NCI-H2029 treated with DMSO at 0.1 percent for 48 hours (cell line): ENCODE measurements around the gene ZNF772.
"Not testable (repeated sequence)": the region's sequence is repeated elsewhere in the genome, so short reads cannot be mapped to it uniquely, and the experiment has no call there.

ENCODE experiments used
- DNase-seq: peaks from one replicate; lab custom pipeline; 2025; lab: John Stamatoyannopoulos, UW

ZNF772 gene

DNA sequence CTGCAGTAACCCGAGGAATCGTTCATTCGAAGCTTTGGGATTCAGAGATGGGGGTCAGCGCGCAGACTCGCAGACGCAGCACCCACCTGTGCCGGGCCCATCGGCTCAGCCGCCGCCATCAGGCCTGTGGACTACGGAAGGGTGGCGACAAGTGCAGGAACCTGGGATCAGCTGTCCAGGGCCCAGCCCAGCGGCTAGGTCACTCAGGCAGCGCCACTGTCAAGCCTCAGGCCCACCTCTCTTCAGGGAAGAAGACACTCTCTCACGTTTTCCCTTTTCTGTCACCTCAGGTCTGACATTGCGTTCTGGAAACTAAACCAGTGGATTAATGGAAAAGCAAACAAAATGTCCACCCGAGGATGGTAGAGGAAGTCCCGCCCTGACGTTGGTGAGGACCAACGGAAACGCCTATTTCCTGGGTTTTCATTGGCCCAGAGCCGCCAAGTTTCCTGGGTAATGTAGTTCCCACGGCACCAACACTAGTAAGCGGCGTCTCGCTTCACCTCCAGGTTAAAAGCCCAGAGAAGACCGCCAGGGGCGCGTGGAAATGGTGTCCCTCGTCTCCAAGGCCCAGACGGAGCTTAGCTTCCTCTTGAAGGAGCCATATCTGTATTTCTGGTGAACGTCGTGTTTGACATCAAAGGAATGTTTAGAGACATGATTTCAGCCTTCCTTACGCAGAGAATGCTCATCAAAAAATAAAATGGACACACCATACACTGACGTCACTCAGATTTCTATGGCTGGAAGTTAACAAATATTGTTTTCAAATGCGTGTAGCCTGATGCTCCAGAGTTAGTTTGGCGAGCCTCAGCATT, at the start of gene ZNF772:
ZNF772 (minus strand) TSS at position 376 of the 818 bp plus-strand sequence; CDS start at position 119, 257 bp downstream.
- peak; percentile 77 for DNase-seq

DNA sequence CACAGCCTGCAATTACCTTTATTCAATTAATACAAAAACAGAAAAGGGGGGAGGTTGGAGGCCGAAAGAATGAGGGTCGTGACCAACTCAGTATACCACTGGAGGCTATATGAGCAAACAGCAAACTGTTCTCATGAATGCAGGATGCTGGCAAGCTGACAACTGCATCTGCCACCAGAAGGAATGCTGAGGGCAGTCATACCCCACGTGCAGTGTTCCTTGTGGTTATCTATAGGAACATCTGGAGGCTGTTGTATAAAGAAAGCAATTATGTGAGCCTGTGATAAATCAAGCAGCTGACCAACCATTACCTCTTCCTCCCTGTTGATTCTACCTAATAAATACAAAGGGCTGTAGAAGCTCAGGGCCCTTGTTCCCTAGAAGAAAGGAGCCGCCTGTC, 40.7 kb upstream of the ZNF772 start:
- DNase-seq: not testable (repeated sequence)

DNA sequence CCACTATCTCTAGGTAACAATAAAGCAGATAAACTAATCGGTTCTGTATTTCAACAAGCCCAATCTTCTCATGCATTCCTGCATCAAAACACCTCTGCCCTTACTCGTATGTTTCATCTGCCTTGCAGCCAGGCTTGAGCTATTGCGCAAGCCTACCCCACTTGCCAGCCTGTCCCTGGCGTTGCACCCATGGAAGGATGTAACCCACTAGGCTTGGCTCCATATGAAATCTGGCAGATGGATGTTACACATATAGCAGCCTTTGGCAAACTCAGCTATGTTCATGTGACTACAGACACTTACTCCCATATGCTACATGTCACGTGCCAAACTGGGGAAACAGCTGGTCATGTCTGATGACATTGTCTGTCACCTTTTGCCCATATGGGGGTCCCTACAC, 37.9 kb upstream of the ZNF772 start:
- DNase-seq: no peak

DNA sequence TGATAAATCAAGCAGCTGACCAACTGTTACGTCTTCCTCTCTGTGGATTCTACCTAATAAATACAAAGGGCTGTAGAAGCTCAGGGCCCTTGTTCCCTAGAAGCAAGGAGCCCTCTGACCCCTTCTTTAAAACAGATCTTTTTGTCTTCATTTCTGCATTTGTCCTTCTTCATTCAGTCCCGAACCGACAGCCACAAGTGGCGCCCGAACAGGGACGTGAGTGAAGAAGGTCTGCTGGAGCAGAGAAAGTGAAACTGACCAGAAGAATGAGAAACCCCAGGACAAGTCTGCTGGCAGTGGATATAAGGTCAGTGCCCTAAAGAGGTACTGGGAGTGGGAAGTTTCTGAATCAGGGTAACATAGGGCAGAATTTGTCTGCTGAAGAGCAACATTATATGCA, 35.5 kb upstream of the ZNF772 start:
- no peak for DNase-seq

DNA sequence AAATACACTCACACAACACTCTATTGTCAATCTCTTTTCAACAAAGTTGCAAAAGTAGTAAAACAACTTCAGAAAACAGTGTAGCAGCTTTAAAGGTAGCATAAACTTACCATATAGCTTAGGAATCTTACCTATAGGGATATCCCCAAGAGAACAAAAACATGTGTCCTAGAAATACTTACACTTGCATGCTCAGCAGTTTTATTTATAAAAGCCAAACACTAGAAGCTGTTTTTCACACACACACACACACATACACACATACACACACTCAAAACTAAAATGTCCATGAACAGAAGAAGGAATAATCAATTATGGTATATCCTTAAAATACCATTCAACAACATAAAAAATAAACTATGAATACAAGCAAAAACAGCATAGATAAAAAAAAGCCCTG, 34.1 kb upstream of the ZNF772 start:
- DNase-seq: no peak

DNA sequence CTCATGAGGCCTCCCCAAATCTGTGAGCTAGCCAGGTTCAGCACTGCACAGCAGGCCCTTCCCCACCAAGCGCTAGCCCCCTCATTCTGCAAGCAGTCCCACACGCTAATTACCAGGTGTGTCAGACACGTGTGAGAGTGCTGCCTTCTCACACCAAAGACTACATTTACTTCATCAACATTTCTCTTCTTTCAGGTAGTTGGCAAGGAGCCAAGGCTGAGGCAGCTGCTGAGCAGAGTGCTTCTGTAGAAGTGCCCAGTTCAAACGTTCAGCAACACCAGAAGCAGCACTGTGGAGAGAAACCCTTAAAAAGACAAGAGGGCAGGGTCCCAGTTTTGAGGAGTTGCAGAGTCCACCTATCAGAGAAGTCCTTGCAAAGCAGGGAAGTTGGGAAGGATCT, 28.8 kb upstream of the ZNF772 start:
- DNase-seq: no peak

DNA sequence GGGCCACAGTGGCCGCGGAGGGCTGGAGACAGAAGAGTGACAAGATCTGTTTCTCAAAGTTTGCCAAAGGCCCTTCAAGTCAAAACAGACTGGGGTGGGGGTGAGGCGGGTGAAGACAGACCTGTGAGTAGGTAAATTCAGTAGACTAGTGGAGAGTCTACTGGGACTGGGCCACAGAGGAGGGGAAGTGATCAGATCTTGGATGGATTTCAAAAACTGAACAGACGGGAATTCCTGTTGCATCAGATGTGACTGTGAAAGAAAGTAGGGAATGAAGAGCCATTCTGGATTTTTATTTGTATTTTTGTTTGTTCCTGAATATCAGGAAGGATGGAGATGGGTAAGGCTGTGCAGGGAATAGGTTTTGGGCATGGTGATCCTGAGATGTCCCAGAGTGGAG, 23.0 kb upstream of the ZNF772 start:
- DNase-seq: not testable (repeated sequence)

DNA sequence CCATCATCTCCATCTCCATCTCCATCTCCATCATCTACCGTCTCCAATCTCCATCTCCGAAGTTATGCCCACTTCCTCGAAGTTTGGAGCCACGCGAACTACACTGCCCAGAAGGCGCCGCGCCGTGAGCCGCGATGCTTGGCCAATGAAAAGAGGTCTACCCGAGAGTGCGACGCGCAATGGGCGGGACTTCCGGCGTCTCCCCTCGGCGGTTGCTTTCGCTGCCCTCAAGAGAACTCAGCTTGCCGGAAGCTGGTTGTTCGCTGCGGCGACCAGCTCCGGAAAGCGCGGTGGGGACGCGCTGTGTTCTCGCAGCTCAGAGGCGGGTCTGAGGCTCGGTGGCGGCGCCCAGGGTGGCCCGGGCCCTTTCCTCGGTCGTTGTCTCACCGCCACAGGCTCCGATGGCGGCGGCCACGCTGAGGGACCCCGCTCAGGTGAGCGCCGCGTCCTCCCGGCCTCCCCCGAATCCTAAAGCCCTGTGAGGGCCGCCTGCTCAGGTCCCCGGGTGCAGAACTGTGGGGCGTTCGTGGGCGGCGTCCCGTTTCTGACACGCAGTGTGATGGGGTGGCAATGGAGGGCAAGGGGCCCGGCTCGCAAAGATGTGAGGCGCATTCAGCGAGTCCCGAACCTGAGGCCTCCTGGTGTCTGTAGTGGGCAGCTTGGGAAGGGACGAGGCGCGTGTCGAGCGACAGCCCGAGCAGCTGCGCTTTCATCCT, 22.5 kb upstream of the ZNF772 start, which contains the start of gene ZNF773:
ZNF773 (plus strand) TSS at position 259 of the 716 bp plus-strand sequence; CDS start at position 402, 143 bp downstream.
- DNase-seq: peak; percentile 57

DNA sequence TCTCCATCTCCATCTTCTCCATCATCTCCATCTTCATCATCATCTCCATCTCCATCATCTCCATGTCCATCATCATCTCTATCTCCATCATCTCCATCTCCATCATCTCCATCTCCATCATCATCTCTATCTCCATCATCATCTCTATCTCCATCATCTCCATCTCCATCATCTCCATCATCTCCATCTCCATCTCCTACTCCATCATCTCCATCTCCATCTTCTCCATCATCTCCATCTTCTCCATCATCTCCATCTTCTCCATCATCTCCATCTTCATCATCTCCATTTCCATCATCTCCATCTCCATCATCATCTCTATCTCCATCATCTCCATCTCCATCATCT, 21.9 kb upstream of the ZNF772 start:
- DNase-seq: not testable (repeated sequence)

DNA sequence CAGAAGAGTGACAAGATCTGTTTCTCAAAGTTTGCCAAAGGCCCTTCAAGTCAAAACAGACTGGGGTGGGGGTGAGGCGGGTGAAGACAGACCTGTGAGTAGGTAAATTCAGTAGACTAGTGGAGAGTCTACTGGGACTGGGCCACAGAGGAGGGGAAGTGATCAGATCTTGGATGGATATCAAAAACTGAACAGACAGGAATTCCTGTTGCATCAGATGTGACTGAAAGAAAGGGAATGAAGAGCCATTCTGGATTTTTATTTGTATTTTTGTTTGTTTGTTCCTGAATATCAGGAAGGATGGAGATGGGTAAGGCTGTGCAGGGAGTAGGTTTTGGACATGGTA, 10.9 kb upstream of the ZNF772 start:
- not testable (repeated sequence) for DNase-seq

DNA sequence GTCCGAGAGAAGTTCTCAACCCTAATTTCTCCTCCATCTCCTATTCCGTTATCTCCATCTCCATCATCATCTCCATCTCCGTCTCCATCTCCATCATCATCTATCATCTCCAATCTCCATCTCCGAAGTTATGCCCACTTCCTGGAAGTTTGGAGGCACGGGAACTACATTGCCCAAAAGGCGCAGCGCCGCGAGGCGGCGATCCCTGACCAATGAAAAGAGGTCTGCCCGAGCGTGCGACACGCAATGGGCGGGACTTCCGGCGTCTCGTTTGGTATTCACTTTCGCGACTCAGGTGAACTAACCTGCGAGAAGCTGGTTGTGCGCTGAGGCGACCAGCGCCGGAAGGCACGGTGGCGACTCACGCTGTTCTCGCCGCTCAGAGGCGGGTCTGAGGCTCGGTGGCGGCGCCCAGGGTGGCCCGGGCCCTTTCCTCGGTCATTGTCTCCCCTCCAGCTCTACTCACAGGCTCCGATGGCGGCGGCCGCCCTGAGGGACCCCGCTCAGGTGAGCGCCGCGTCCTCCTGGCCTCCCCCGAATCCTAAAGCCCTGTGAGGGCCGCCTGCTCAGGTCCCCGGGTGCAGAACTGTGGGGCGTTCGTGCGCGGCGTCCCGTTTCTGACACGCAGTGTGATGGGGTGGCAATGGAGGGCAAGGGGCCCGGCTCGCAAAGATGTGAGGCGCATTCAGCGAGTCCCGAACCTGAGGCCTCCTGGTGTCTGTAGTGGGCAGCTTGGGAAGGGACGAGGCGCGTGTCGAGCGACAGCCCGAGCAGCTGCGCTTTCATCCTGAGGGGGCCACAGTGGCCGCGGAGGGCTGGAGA, 10.3 kb upstream of the ZNF772 start, which contains the start of gene ZNF419:
ZNF419 (plus strand) TSS at position 274 of the 822 bp plus-strand sequence; CDS start at position 475, 201 bp downstream.
- DNase-seq: peak; percentile 41

DNA sequence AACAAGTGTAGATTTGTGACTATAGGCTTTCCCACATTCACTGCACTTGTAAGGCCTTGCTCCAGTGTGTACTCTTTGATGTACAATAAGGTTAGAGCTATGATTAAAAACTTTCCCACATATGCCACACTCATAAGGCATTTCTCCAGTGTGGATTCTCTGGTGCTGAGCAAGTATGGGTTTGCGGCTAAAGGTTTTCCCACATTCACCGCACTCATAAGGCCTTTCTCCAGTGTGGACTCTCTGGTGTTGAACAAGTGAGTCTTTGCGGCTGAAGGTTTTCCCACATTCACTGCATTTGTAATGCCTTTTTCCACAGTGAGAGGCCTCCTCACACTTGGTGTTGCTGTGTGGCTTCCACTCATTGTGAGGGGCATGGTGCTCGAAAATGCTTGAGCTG, 3.7 kb downstream of the ZNF772 start:
- DNase-seq: no peak

DNA sequence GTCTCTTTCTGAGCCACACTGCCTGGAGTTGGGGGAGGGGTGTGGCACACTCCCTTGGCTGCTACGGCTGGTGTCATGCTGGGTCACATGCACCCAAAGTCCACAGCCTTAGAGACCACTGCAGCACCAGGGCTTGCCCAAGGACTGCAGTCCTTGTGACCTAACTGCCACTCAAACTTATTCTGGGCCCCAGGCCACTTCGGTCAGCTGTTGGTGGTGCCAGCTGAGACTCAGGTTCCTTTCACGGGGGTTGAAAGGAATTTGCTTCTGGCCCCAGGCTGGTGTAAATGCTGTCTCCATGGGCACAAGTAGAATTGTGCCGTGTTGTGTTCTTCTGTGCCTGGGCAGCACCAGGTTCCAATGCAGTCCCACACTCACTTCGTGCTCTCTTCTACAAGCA, 10.9 kb downstream of the ZNF772 start:
- no peak for DNase-seq

DNA sequence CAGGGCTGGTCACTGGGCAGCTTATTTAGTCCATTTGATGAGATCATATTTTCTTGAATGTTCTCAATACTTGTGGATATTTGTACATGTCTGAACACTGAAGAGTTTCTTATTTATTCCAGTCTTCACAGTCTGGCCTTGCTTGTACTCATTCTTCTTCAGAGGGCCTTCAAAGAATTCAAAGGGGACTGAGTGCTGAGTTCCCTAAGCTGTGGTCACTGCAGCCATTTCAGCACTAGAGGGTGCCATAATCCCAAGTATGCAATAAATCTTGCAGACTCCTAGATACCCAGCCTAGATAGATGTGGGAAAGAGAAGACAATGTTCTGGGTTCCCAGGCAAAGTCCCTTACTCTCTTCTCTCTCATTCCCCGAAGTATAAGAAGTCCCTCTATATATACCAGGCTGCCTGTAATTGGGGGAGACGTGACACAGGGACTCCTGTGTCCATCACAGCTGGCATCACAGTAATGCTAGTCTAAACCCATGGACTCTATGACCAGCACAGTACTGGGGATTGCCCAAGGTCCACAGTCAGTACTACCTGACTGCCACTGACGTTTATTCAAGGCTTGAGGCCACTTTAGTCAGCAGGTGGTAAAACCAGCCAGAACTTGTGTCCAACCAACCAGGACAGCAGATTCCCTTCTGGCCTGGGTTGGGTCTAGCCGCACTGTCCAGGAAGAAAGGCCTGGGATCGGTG, 11.5 kb downstream of the ZNF772 start:
- no peak for DNase-seq

DNA sequence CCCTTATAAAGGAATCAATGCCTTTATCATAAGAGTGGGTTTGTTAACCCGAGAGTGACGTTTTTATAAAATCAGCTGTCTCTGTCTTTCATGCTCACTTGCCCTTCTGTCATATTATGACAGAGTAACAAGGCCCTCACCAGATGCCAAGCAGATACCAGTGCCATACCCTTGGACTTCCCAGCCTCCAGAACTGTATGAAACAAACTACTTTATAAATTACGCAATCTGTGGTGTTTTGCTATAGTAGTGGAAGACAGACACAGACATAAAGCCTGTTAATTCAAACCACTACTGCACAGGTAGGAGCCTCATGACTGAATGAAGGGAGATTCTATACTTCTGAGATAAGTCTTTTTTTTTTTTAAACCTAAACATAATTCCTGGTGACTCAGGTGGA, 25.1 kb downstream of the ZNF772 start:
- no peak for DNase-seq

DNA sequence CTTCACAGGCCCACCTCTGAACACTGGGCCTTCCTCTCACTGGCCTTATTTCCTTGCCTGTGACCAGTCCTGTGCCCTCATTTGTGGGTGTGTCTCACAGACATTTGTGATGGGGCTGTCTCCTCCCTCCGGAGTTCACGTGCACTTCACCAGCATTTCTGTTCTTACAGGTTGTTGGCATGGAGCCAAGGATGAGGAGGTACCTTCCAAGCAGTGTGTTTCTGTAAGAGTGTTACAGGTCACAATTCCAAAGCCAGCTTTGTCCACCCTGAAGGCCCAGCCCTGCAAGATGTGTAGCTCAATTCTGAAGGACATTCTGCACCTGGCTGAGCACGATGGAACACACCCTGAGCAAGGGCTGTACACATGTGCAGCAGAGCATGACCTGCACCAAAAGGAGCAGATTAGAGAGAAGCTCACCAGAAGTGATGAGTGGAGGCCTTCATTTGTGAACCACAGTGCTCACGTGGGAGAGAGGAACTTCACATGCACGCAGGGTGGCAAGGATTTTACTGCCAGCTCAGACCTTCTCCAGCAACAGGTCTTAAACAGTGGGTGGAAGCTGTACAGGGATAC, 34.2 kb downstream of the ZNF772 start:
- no peak for DNase-seq

DNA sequence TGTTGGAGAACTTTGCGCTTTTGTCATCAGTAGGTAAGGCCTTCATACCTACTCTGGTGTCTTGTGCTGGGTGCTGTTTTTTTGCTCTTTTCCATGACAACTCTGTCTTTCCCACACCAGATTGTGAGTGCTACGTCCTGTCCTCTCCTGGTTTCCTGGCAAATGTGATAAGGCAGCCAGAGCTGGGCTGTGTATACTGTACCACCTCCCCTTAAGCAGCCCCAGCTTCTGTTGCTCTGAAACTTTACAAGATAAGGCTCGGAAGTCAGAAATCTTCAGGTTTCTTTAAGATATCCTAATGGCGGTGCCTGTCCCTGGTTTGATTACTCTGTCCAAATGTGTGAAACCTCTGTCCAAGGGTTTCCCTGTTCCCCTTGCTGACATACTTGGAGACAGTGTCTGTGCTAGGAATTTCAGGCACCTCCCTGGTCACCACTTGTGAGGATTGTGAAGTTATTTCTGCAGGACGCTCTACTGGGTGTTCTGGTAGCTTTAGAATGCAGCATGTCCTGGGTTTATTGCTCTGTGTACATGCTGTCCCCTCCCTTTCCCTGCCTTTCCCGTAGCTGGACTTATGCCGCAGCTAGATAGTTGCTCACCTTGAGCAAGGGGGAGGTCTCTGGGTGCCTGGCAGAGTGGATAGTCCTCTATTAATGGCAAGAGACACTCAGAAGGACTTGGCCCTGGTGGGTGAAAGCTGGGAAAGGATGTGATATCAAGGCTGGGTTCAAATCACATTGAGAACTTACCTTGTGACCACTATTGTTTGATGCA, 35.2 kb downstream of the ZNF772 start:
- DNase-seq: no peak

DNA sequence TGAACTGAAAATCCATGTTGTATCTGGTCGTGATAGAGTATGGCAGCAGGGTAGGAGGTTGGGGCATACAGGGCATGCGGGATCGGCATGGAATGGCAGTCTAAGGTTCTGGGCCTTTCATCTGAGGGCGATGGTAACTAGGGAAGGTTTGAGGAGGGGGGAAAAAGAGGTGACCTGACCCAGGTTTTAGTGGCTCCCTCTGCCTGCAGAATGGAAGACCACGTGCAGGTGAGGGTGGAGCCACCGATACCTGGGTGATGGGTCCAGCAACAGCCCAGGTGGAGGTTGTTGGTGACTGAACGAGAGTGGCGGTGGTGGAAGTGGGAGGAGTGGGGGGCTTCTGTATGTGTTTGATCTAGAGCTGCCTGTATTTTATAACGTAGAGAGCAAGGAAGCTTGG, 38.4 kb downstream of the ZNF772 start:
- DNase-seq: no peak

DNA sequence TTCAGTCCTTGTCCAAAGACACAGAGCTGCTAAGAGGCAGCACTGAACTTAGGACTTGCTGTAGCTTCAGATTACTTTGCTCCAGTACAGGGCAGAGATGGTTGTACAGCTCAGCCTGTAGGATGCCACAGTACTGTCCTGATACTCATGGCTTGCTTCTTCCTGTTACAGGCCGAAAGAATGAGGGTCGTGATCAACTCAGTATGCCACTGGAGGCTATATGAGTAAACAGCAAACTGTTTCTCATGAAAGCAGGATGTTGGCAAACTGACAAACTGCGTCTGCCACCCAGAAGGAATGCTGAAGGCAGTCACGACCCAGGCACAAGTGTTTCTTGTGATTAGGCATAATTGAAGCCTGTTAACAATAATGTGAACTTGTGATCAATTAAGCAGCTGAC, 39.4 kb downstream of the ZNF772 start:
- no peak for DNase-seq

DNA sequence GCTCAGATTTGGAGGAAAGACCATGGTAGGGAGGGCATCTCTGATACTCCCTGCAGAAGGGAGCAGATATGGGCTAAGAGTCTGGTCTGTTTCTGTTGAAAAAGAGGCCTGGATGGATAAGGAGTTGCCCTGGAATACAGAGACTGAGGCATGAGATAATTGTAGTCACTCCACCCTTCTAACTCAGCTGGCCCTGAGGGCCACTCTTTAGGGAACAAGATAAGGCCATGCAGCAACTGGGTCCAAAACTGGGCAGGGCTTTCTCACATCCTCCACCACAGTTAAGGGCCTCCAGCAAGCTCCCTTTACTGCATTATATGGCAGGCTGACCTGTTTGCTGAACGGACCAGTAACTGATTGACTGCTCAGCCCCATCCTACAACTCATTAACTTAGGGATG, 40.9 kb downstream of the ZNF772 start:
- DNase-seq: no peak
